HS-5 (cell line): Measurements from ENCODE around the gene OMP.
A peak's percentile ranks its signal among the peaks of the same experiment; 100 is the strongest.

ENCODE experiments used
- DNase-seq: peaks from one replicate; pipeline ENCODE4 v3.0.0-alpha.2; 2012; ENCODE audit warnings: low read depth

The OMP gene

GRCh38 chr11:77123591-77123990 is 21.0 kb downstream of the OMP start:
- DNase-seq, result no peak

GRCh38 chr11:77124041-77124440 is 21.4 kb downstream of the OMP start:
- DNase-seq, result no peak

- no peak for DNase-seq
Measured at GRCh38 chr11:77124488-77124887, 21.8 kb downstream of the OMP start.

GRCh38 chr11:77125191-77125590 is 22.6 kb downstream of the OMP start:
- no peak for DNase-seq

- DNase-seq, result no peak
Measured at GRCh38 chr11:77125695-77126094, 23.1 kb downstream of the OMP start.

GRCh38 chr11:77126156-77126775 is 23.6 kb downstream of the OMP start:
- DNase-seq, result no peak

- no peak for DNase-seq
Measured at GRCh38 chr11:77126861-77127234, 24.2 kb downstream of the OMP start.

- DNase-seq, result no peak
Measured at GRCh38 chr11:77127235-77127911, 24.7 kb downstream of the OMP start.

GRCh38 chr11:77127920-77128691 is 25.5 kb downstream of the OMP start, which contains the start of gene MYO7A:
Gene MYO7A (plus strand): TSS chr11:77128246. CDS start chr11:77130635, 2,389 bp downstream.
- no peak for DNase-seq

- no peak for DNase-seq
Measured at GRCh38 chr11:77129069-77129841, 26.6 kb downstream of the OMP start.

GRCh38 chr11:77129842-77130756 is 27.5 kb downstream of the OMP start:
- DNase-seq, result no peak

- no peak for DNase-seq
Measured at GRCh38 chr11:77130763-77131513, 28.3 kb downstream of the OMP start.

- DNase-seq, result no peak
Measured at GRCh38 chr11:77131560-77131959, 28.9 kb downstream of the OMP start.

- no peak for DNase-seq
Measured at GRCh38 chr11:77135069-77135468, 32.4 kb downstream of the OMP start.

GRCh38 chr11:77136074-77136473 is 33.4 kb downstream of the OMP start:
- peak; percentile 32 for DNase-seq

- DNase-seq, result no peak
Measured at GRCh38 chr11:77136784-77137420, 34.3 kb downstream of the OMP start.

GRCh38 chr11:77137421-77137820 is 34.8 kb downstream of the OMP start:
- DNase-seq, result no peak

- no peak for DNase-seq
Measured at GRCh38 chr11:77138106-77138649, 35.5 kb downstream of the OMP start.

- no peak for DNase-seq
Measured at GRCh38 chr11:77139201-77139600, 36.6 kb downstream of the OMP start.
